Globus pallidus (tissue), 1 donor: Measurements from ENCODE around the gene GRM3.

ENCODE experiments used
- DNase-seq: peaks from one replicate; pipeline ENCODE4 v3.0.0-alpha.2; 2015; ENCODE audit warnings: low spot score

The GRM3 gene

GRCh38 chr7:86786376-86786775 lies 142.7 kb downstream of the GRM3 start:
- no peak for DNase-seq

- no peak for DNase-seq
Observed at GRCh38 chr7:86788948-86789347, 145.2 kb downstream of the GRM3 start.

GRCh38 chr7:86790383-86790782 lies 146.7 kb downstream of the GRM3 start:
- DNase-seq, result no peak

- no peak for DNase-seq
Observed at GRCh38 chr7:86792260-86792659, 148.6 kb downstream of the GRM3 start.

GRCh38 chr7:86793136-86793535 lies 149.4 kb downstream of the GRM3 start:
- DNase-seq, result no peak

- DNase-seq, result peak; percentile 77
Observed at GRCh38 chr7:86814661-86815379, 171.1 kb downstream of the GRM3 start.

GRCh38 chr7:86815556-86815955 lies 171.8 kb downstream of the GRM3 start:
- DNase-seq, result no peak

- DNase-seq, result no peak
Observed at GRCh38 chr7:86818903-86819302, 175.2 kb downstream of the GRM3 start.

- DNase-seq, result no peak
Observed at GRCh38 chr7:86823769-86824168, 180.1 kb downstream of the GRM3 start.

- no peak for DNase-seq
Observed at GRCh38 chr7:86825264-86825663, 181.6 kb downstream of the GRM3 start.

- no peak for DNase-seq
Observed at GRCh38 chr7:86826948-86827347, 183.2 kb downstream of the GRM3 start.

GRCh38 chr7:86833360-86833759 lies 189.7 kb downstream of the GRM3 start:
- no peak for DNase-seq

- DNase-seq, result no peak
Observed at GRCh38 chr7:86837235-86837634, 193.5 kb downstream of the GRM3 start.

GRCh38 chr7:86844608-86845007 lies 200.9 kb downstream of the GRM3 start:
- DNase-seq, result no peak

GRCh38 chr7:86846494-86847190 lies 202.9 kb downstream of the GRM3 start:
- DNase-seq, result no peak

GRCh38 chr7:86848226-86848625 lies 204.5 kb downstream of the GRM3 start:
- no peak for DNase-seq

- no peak for DNase-seq
Observed at GRCh38 chr7:86851566-86851965, 207.9 kb downstream of the GRM3 start.

- DNase-seq, result no peak
Observed at GRCh38 chr7:86863452-86863851, 219.7 kb downstream of the GRM3 start.

- peak; percentile 61 for DNase-seq
Observed at GRCh38 chr7:86867163-86867762, 223.6 kb downstream of the GRM3 start.

- no peak for DNase-seq
Observed at GRCh38 chr7:86876146-86876545, 232.4 kb downstream of the GRM3 start.

- no peak for DNase-seq
Observed at GRCh38 chr7:86884152-86884551, 240.4 kb downstream of the GRM3 start.

- DNase-seq, result no peak
Observed at GRCh38 chr7:86889501-86889900, 245.8 kb downstream of the GRM3 start.

GRCh38 chr7:86898171-86898570 lies 254.5 kb downstream of the GRM3 start:
- no peak for DNase-seq
